T-helper 1 cell treated with Interleukin-12 subunit alpha and Interleukin-12 subunit beta and Interleukin-4 antibody, amounts not matched to agents 30 ng/mL and 1 ng/mL, for 36 hours (primary cell): Measurements from ENCODE around the gene NEMP2. TPM values are rescaled to one million over a fixed set of nuclear protein-coding genes. Genes with fewer than 3 reads are reported as not detected.

Source experiments
- intact Hi-C: fragments of 100-400 bp; cut with micrococcal nuclease; formaldehyde crosslinking; loops from one replicate; pipeline ENCODE4 v1.15.1; 2024
- total RNA-seq: library from RNA; stranded (reverse); gene quantifications from 2 replicates; pipeline ENCODE4 v1.2.3, GENCODE V29; 2022

Gene NEMP2
- total RNA-seq, 1 donor from 2014 or later: 16.8 TPM

- intact Hi-C loops: no loop called here
Observed at GRCh38 chr2:190460487-190460886, 74.0 kb downstream of the NEMP2 start.

GRCh38 chr2:190459881-190460280 lies 74.6 kb downstream of the NEMP2 start:
- intact Hi-C loops: no loop called here

GRCh38 chr2:190458352-190459107 lies 76.0 kb downstream of the NEMP2 start:
- intact Hi-C loops: no loop called here

- intact Hi-C loops: no loop called here
Observed at GRCh38 chr2:190457256-190457655, 77.3 kb downstream of the NEMP2 start.

- intact Hi-C loops: no loop called here
Observed at GRCh38 chr2:190456833-190457232, 77.7 kb downstream of the NEMP2 start.

- intact Hi-C loops: no loop called here
Observed at GRCh38 chr2:190455358-190456095, 79.0 kb downstream of the NEMP2 start.

- intact Hi-C loops: no loop called here
Observed at GRCh38 chr2:190454795-190455194, 79.7 kb downstream of the NEMP2 start.

Other genes starting within 250 kb of the NEMP2 start
- 17.2 and 18.8 TPM in 2 replicates for gene HIBCH, start 214.9 kb downstream of the NEMP2 start, total RNA-seq
- 9.4 and 9.9 TPM in 2 replicates for gene INPP1, start 191.1 kb downstream of the NEMP2 start, total RNA-seq
- gene MFSD6, start 126.4 kb downstream of the NEMP2 start, total RNA-seq: 50.4 and 53.9 TPM in 2 replicates
- 30.7 and 37.7 TPM in 2 replicates for gene NAB1, start 114.4 kb upstream of the NEMP2 start, total RNA-seq